Heart left ventricle (tissue), 13 donors: ENCODE data around the gene GPN3.

Experiments
- CTCF ChIP-seq, 12 donors: fragments of 200-600 bp; sonication (generic) in 4 of 12; IDR thresholded peaks; one replicate each; pipeline versions ENCODE4 v1.5.0 to v1.8.0; 2018 to 2022; ENCODE audit warnings: antibody characterized with exemption in 12 of 12, mild to moderate bottlenecking in 5 of 12
- POLR2A ChIP-seq, 2 donors: fragments of 450-650 bp; IDR thresholded peaks; one replicate each; pipeline ENCODE4 v1.6.1; 2017; ENCODE audit warnings: antibody characterized with exemption in 2 of 2, mild to moderate bottlenecking in 2 of 2, moderate library complexity in 2 of 2
- donor health status: ischemic (EF 13 %, LVEDD 7.1; RV severe dilation, severe dysfunction).
- donor health status: DM: no; HTN: yes; CAD: no.
- donor health status: DM: no; HTN: no; CAD: no.
- donor health status: ischemic (EF 25% LVEDD 6.9; RV normal size, moderate dysfunction).
- donor health status: ischemic (EF 25% LVEDD 5.7; RV mildly dilated, moderate dysfunction).
- donor health status: ischemic (EF 35%, LVEDD 5.7; RV mildly dilated, moderate dysfunction).
- donor health status: nonischemic (EF 11% LVEDD 7.7; RV severe dilation, severe dysfunction).
- donor health status: DM: yes; HTN: yes; CAD: no.
- donor health status: PGD.
- donor health status: ischemic (EF 29% LVEDD 5.4; RV normal size, mild dysfunction).
- donor health status: nonischemic (EF 23%, LVEDD 6.1; RV moderate dilation, normal function).

- TF ChIP-seq POLR2A (IDR thresholded peaks at IDR 0.05) = no peak
- TF ChIP-seq CTCF (IDR thresholded peaks at IDR 0.05) = no peak
Measured at GRCh38 chr12:110501399-110501751, 33.3 kb upstream of the GPN3 start.
